Activated CD8-positive, alpha-beta memory T cell treated with anti-CD3 and anti-CD28 coated beads for 1 hour (primary cell): ENCODE data around the gene ADCYAP1R1.

ENCODE experiments used
- DNase-seq, 2 donors: peaks; one replicate each; pipeline ENCODE4 v3.0.0-alpha.2; 2020; ENCODE audit warnings: low read depth in 1 of 2; ENCODE audit errors: extremely low read depth in 1 of 2

ADCYAP1R1 gene

DNA sequence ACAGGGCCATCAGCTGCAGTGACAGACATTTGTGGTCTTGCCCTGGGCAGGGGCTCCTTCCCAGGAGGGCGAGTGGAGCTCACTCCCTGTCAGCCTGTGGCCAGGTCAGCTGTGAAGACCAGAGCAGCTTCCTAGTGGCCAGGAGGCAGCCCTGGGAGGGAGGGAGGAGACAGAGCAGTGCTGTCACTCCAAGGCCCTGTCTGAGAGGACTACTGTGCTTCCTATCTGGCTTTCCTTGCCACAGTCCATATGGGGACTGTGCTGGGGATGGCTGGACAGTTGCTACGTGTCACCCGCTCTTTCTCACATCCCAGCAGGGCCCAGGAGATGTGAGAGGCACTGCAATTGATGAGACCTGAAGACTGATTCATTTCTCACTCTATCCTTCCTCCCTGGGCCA lies 15.2 kb upstream of the ADCYAP1R1 start:
- no peak for DNase-seq

DNA sequence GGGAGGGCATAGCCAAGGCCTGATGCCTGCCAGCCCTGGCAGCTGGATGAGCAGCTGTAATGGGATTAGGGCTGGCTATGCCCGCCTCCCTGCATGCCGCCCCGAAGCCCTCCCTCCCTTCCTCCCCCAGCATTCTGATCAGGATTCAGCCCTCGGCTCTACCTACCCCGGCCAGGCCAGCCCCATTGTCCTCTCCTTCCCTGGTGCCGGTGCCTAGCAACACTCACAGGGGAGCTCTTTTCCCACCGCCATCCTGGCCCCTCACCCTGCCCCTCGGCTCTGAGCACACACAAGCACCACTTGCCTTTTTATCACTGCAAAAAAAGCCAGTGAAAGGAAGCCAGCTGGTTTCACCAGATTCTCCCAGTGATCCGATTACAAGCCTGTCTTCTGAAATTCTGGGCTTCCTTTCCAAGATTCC lies 9.0 kb upstream of the ADCYAP1R1 start:
- no peak for DNase-seq

DNA sequence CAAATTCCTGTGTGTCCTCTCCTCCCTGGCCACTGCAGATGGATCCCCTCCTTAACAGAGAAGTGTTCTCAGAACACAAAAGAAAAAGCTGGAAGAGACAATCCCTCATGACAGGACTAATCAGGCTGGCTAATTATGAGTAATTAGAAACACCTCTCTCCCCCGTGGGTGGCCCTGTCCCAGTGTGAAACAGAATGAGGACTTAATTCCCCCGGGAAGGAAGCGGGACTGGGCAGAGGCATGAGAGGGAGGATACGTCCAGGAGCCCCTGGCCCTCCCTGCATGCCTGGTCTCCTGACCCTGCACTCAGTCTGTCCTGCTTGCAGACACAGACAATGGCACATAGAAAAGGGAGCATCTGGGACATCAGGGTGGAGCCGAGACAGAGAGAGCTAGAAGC lies 7.6 kb upstream of the ADCYAP1R1 start:
- no peak for DNase-seq

DNA sequence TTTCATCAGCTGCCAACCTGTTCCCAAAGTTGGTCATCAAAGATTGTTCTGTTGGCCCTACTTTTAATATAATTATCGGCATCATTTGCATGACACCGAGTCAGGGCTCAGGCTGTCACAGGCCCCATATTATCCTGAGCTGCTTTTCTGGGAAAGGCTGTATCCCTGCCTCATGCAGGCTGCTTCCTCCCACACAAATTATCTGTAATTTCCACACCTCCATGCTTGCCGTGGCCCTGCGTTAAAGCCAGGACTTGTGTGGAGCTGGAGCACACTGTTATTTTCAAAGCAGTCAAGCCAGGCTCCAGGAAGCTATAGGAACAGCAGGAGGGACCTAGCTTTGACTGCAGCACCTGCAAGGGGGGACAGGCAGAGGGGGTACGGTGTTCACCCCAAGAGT lies 5.4 kb upstream of the ADCYAP1R1 start:
- no peak for DNase-seq

DNA sequence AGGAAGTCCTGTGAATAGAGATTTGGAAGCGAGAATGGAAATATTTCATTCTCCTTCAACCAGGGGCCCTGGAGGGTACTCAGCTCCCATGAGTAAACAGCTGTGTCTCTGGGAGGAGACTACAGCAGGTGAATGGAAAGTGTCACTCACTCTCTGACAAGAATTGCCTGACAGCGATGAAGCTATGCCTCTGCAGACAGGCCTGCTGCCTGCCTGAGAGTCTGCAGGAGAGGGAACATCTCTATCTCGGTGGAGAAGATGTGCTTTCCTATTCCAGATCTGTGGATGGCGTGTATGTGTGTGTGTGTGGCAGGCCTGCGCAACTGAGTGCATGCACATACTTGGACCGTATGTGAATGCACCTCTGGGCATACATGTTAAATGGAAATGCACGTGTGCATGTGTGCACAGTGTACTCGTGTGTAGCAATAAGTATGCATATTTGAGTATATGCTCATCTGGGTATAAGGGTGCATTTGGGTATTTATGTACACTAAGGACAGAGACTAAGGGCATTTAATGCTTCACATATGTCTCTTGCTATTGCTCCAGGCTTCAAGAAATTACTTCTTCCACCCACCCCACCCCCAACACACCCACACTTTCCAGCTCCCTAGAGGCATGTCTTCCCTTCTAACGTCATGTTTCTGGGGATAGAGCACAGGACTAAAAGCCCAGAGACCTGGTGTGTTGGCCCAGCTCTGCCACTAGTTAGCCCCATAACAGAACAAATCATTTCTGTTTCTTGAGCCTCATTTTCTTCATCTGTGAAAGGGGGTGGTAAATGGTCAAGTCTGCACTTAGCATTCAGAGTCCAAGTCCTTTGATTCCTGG lies 4.6 kb upstream of the ADCYAP1R1 start:
- no peak for DNase-seq

DNA sequence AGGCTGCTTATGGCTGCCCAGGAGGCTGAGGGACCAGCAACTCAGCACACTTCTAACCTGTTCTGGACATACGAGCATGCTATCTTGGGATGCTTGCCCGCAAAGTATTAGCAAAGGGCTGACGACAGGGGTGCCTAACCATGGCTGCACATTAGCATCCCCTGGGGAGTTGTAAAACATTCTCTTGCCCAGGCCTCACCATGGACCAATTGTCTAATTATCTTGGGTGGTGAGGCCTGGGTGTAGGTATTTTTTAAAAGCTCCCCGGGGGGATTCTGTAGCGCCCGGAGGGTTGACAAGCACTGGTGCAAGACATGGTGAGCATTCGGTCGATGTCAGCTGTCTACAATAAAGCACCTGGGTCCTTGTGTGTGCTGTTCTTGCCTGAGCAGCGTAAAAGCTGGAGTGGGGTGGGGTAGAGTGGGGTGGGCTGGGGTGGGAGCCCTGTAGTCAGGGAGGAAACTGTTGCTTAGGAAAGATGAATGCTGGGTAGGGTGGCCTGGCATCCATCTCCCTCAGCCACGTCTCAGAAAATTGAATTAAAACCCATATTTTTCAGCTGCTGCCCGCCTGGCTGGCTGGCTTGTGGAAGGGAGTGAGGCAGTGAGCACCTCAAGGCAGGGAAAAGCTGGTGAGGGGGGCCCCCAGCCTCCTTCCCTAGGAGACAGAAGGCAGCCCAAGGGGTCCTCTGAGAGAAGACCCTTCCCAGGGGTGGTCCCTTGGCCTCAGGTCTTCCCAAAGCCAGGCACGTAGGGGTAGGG lies 2.9 kb upstream of the ADCYAP1R1 start:
- DNase-seq, result no peak

DNA sequence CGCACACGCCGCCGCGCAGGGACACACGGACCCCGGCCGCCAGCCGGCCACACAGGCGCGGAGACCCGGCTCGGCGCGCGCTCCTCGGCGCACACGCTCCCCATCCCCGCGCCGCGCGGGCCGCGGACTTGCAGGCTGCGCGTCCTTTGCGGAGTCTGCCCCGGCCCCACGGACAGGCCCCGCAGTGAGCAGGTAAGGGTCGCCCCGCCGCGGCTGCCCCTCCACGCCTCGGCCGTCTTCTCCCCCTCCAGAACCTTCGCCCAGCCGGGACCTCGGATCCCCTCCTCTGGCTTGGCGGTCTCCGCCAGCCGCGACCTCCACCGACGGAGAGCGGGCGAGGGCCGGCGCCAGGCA lies 356 bp downstream of the ADCYAP1R1 start:
- DNase-seq, result no peak

DNA sequence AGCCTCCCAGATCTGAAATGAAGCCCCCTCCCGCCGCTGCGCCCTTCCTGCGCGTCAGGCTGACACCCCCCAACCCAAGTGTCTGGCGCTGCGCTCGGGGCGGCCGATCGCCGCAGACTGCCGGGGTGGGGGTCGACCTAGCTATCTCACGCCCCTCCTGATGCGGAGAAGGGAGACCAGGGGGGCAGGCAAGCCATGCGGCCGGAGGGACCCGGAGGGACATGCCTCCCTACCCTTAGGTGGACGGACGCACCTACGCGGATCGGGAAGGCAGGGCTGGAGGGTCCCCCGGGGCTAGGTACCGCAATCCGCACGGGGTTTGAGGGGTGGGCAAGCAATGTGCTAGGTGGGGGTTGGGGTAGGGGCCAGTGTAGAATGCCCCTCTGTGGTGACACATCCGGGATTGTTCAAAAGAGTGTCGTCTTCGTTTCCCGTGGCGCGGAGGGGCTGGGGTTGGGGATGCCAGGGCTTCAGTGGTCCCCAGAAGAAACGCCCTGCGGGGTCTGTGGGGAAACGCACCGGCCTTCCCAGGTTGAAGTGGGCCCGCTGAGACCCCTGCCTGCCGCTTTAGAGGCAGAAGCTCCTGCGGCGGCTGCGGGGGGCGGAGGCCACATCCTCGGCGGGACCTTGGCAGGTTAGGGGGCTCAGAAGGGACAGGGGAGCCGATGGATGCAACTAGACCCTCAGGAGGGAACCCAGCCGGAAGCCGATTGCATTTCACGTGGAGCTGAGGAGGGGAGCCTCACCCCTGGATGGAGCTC lies 913 bp downstream of the ADCYAP1R1 start:
- DNase-seq, result no peak

DNA sequence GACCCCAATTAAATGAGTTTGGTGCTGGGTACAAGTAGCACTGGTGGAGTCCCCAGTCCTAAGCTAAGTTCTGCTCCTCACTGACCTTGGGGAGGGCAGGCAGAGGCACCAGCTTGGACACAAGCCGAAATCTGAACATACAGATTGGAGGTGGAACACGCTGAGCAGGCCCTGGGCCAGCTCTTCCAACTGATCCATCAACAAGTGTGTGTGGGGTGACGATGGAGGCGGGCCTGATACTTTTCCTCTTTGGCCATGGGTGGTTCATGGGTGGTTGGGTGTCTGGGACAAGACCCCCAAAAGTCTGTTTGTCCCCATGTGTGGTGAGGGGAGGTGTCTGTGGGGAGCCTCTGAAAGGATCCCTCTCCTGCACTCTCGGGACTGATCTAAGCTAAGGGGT lies 1.9 kb downstream of the ADCYAP1R1 start:
- no peak for DNase-seq

DNA sequence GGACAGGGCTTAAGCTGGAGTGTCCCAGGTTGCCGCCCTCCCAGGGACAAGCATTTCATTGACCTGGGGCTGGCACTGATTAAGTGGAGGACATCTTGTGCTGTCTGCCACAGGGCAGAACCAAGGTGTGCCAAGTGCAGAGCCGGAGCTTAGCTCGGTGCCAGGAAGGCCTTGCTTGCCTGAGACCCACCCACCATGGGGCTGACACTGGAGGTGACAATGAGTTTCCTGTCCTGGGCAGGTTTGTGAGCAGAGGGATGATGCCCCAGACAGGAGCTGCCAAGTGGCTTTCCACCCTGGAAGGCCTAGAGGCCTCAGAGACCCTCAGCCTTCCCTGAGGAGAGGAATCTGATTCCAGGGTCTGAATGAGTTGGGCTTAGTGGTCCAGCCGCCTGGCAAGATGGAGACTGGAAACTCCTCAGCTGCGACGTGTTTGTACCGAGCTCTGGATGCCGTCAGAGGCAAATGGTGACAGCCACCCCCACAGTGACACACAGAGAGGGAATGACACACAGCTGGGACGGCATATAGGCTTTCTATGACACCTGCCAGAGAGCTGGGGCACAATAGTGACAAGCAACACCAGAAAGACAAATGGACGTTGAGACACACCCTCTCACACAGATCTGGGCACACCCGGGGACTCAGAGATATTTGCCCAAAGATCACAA lies 2.6 kb downstream of the ADCYAP1R1 start:
- no peak for DNase-seq

DNA sequence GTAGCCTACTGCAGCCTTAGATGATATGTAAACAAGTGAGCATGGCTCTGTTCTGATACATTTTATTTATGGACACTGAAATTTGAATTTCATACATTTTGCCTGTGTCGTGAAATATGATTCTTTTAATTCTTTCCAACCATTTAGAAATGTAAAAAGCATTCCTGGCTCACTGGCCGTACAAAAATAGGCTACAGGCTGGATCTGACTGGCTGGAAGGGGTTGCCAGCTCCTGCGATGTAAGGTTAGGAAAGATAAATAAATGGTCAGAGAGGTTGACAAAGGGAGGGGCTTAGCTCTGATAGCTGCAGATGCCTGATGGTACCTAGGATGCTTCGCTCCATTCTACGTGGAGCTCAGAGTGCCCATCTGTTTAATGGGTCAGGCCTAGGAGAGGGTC lies 3.4 kb downstream of the ADCYAP1R1 start:
- DNase-seq, result no peak

DNA sequence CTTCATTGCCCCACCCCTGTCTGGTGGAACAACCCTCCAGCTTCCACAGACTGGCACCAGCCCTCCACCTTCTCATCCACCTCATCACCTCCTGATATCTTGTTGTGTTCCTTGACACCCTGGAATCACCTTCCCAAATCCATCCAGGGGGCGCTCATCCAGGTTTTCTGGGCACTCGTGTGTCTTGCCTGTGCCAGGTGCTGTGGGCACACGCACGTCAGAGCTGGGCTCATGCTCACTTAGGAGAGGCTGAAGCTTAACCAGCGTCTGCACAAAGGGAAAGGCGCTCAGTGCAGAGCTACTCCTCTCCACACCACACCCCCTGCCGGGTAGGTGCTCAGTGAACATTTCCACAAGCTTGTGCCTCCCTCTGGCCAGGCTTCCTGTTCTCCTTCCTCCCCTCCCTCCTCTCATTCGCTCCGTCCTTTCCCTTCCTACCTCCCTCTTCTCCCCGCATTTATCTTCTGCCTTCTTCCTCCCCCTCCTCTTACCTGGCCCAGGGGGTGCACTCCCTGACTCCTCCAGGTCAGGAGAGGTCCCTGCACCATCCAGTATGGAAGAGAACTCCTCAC lies 4.8 kb downstream of the ADCYAP1R1 start:
- DNase-seq, result no peak

DNA sequence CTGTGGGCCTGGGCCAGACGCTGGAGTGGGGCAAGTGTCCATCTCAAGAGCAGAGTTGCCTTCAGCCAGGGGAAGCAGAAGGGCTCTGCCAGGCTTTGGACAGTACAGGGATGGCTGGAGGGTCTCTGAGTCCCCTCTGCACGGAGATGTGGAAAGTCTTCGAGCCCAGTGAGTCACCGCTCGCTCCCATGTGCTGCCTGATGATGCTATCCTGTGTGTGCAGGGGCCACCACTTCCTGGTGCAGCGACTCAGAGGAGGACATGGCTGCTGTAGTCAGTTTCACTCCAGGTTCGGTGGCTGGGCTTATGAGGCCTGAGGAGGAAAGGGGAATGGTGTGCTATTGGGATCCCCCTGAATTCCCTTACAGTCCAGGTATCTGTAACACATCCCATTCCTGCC lies 6.0 kb downstream of the ADCYAP1R1 start:
- DNase-seq, result no peak

DNA sequence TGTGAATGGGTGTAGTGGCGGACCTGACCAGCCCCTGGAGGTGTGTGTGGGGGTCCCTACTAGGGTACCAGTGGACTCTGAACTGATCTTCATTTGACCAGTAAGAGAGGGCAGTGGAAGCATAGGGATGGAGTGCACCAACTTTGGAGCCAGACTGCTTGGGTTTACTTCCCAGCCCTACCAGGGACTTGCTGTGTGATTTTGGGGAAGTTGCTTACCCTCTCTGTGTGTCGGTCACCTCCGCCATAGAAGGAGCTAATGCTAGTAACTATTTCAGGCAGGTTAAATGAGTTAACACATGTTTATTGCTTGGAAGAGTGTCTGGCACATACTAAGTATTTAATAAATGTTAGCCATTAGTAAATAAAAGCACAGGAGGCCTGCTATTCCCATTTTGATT lies 6.6 kb downstream of the ADCYAP1R1 start:
- no peak for DNase-seq

DNA sequence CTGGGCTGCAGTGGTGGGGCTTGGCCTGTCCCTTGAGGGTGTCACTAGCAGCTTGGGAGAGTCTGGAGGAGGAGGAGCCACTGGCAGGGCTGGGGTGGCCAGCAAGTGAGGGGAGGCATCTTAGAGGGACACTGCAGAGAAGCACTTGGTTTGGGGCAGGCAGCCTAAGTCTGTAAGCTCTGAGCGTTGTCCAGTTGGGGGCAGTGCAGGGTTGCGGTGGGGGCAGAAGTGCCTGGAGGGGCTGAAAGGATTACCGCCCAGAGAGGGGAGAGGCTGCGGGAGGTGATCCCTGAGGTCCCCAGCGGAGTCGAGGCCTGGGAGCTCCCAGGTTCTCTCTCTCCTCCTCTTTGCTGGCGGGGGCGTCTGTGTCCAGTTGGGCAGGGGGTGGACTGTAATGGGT lies 7.4 kb downstream of the ADCYAP1R1 start:
- DNase-seq, result no peak

DNA sequence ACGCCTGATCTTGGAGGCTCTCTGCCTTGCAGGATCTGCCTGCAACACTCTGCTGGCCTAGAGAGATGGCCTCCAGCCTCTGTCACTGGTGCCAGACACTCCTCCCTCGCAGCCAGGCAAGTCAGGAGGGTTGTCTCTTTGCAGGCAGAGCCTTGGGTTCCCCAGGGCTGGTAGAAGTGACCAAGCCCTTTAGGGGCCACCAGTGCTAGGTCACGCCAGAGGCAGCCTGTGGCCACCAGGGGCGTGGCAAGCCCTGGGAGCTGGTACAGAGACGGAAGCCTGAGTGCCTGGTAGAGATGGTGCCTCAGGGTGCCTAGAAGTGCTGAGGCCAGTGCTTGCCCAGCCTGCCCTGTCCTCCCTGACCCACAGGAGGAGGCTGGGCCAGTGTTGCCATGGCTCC lies 9.1 kb downstream of the ADCYAP1R1 start:
- DNase-seq, result no peak

DNA sequence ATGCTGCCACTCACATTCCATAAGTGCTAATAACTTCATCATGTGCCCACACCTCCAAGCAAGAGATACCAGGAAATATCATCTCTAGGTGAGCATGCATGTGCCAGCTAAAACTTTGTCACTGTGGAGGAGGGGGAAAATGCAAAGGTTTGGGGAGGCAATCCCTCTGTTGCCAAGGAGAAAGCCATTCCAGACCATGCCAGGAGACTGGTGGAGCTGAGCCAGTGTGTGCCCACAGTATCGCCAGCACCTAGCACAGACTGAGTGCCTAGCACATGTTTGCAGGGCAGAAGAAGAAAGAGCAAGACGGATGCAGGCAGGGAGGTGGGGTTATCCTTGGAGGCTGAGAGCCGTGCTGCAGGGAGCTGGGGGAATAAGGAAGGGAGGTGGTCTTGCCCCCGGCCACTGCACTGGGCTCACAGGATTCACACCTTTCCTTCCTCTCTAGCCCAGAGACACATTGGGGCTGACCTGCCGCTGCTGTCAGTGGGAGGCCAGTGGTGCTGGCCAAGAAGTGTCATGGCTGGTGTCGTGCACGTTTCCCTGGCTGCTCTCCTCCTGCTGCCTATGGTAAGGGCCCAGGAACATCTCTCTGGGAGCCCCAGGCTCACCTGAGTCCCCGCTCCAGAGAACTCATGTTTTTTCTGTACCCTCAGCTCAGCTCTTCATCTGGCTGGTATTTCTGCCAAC lies 10.8 kb downstream of the ADCYAP1R1 start:
- DNase-seq, result no peak

DNA sequence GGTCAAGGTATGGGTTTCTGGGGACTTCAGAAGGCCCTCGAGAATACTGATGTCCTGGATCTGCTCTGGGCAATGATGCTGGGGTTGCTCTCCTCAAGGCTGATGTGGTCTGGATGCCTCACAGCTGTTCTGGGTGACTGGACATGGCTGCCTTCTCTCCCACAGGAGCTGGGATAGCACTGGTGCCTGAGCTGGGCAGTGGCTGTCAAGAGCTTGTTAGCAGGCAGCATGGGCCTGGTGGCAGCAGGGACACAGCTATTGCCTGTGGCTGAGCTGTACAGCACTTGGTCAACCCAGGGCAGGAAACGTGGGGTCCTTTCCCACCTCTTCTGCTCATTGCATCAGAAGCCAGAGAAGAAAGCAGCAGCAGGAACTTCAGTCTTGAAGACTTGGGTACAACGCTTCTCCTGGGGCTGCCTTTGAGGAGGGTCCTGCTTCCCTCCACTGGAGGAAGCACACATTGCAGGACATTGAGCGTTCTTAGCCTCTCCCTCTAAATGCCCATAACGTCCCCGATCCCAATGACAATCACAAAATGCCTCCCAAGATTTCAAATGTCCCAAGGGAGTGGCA lies 13.0 kb downstream of the ADCYAP1R1 start:
- no peak for DNase-seq

DNA sequence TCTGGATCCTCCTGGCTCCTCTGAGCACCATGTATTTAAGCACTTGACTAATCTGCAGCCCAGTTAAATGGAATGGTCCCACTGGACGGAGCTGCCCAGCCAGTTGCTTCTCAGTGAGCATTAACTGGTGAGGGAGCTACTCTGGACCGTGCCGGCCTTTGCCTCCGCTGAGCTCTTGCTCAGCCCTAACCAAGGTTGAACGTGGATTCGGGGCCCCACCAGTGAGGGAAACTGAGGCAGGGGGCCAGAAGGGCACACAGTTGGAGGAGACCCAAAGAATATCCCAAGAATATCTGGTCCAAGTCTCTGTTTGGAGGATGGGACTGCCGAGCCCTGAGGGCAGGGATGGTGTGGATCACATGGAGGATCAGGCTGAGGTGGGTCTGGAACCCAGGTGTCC lies 13.7 kb downstream of the ADCYAP1R1 start:
- no peak for DNase-seq
